DMS53 (cell line): ENCODE measurements around the gene CRLF2.
"Not testable (repeated sequence)": the region's sequence is repeated elsewhere in the genome, so short reads cannot be mapped to it uniquely, and the experiment has no call there.

Experiments used
- DNase-seq: peaks from one replicate; lab custom pipeline; 2025; lab: John Stamatoyannopoulos, UW

CRLF2 gene

DNA sequence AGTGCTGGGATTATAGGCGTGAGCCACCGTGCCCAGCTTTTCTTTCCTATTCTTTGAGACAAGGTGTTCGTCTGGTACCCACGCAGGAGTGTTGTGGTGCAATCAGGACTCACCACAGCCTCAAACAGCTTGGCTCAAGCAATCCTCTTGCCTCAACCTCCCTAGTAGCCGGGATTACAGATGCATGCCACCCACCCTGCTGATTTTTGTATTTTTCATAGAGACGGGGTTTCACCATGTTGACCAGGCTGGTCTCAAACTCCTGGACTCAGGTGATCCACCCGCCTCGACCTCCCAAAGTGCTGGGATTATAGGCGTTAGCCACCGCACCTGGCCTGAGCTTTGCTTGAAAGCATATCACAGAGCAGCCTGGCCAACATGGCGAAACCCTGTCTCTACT lies 1.5 kb upstream of the CRLF2 start:
- DNase-seq = no peak

DNA sequence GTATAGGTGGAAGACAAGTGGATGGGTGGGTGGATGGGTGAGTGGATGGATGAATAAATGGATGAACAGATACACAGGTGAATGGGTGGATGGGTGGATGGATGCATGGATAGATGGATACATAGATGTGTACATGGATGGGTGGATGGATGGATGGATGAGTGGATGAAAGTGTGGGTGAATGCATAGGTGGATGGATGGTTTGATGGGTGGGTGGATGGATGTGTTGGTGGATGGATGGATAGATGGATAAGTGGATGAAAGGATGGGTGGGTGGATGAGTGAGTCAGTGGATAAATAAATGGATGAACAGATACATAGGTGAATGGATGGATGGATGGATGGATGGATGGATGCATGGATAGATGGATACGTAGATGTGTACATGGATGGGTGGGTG lies 1.6 kb downstream of the CRLF2 start:
- no peak for DNase-seq

- DNase-seq = no peak
These were observed 4.9 kb downstream of the CRLF2 start for GRCh38 chrX:1207496-1208025.

DNA sequence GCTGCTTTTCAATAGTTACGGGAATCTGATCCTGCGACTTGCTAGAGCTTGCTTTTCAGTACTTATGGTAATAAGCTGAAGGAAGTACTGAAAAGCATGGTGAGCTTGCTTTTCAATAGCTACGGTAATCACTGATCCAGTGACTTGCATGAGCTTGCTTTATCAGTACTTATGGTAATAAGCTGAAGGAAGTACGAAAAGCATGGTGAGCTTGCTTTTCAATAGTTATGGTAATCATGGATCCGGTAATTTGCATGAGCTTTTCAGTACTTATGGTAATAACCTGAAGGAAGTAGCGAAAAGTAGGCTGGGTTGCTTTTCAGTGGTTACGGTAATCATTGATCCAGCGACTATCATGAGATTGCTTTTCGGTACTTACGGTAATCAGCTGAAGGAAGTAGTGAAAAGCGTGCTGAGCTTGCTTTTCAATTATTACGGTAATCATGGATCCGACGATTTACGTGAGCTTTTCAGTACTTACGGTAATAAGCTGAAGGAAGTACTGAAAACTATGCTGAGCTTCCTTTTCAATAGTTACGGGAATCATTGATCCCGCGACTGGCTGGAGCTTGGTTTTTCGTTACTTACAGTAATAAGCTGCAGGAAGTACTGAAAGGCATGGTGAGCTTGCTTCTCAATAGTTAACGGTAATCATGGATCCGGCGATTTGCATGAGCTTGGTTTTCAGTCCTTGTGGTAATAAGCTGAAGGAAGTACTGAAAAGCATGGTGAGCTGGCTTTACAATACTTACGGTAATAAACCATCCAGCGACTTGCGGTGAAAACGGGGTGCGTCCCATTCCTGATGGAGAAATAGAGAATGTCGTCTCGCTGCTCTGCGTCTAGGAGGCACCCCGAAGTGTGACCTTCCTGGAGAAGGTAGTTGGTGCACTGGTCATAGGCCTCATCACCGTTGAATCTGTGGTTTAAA lies 6.5 kb downstream of the CRLF2 start:
- no peak for DNase-seq

- no peak for DNase-seq
These were observed 10.2 kb downstream of the CRLF2 start for GRCh38 chrX:1202251-1202650.

- DNase-seq = no peak
These were observed 16.0 kb downstream of the CRLF2 start for GRCh38 chrX:1196436-1196835.

DNA sequence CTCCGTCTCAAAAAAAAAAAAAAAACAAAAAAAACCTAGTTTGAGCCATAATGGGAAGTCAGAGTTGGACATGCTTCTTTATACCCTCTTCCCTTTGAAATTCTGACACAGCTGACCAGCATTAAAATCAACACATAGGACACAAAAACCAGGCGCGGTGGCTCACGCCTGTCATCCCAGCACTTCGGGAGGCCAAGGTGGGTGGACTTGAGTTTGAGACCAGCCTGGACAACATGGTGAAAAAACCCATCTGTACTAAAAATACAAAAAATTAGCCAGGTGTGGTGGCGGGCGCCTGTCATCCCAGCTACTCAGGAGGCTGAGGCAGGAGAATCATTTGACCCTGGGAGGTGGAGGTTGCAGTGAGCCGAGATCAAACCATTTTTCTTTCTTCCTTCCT lies 20.3 kb downstream of the CRLF2 start:
- not testable (repeated sequence) for DNase-seq

- DNase-seq = no peak
These were observed 21.8 kb downstream of the CRLF2 start for GRCh38 chrX:1190596-1191145.

- DNase-seq = no peak
These were observed 26.9 kb downstream of the CRLF2 start for GRCh38 chrX:1185561-1185960.

DNA sequence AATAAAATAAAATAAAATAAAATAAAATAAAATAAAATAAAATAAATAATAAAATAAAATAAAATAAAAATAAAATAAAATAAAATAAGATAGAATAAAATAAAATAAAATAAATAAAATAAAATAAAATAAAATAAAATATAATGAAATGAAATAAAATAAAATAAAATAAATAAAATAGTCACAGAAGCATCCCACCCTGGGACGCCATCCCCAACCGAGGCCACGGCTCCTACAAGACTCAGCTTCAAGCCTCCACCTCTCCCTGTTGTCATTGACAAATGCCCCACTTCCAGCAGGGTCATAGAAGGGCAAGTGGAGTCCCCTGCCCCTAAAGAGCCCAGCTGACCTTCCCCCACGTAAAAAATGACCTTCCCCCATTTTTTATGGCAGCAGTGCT lies 30.2 kb downstream of the CRLF2 start:
- DNase-seq = no peak

DNA sequence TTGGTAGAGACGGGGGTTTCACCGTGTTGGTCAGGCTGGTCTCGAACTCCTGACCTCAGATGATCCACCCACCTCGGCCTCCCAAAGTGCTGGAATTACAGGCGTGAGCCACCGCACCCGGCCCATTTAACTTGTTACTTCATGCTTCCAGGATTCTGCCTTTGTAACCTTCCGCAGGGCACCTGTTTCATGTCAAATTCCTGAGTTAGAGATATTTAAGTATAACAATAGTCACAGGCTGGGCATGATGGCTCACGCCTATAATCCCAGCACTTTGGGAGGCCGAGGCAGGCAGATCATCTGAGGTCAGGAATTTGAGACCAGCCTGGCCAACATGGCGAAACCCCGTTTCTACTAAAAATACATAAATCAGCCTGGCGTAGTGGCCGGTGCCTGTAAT lies 30.8 kb downstream of the CRLF2 start:
- DNase-seq = not testable (repeated sequence)

DNA sequence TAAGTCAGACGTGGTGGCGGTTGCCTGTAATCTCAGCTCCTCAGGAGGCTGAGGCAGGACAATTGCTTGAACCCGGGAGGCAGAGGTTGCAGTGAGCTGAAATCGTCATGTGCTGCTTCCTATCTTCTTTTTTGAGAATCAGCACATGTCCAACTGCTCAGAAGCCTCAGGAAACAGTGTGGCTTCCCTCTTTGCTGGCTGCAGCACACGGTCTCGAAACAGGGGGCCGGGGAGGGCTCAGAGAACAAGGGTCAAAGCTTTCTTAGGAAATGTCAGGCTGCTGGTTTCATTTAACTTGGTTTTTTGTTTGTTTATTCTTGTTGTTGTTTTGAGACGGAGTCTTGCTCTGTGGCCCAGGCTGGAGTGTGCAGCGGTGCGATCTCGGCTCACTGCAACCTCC lies 31.3 kb downstream of the CRLF2 start:
- DNase-seq = no peak

GRCh38 chrX:1178580-1179057 lies 33.8 kb downstream of the CRLF2 start:
- no peak for DNase-seq

- not testable (repeated sequence) for DNase-seq
These were observed 35.7 kb downstream of the CRLF2 start for GRCh38 chrX:1176531-1177320.

GRCh38 chrX:1174609-1175545 lies 37.6 kb downstream of the CRLF2 start:
- DNase-seq = not testable (repeated sequence)

DNA sequence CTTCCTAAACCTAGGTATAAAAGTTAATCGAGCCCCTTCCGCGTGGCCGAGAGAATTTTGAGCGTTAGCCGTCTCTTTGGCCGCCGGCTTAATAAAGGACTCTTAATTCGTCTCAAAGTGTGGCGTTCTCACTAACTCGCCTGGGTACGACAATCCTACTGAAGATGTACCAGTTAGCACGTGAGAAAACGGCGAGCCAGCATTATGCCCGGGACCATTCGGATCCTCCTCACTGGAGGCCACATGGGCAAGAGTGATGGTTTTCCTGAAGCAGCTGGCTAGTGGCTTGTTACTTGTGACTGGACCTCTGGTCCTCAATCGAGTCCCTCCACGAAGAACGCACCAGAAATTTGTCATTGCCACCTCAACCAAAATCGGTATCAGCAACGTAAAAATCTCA lies 39.0 kb downstream of the CRLF2 start:
- DNase-seq = not testable (repeated sequence)

- DNase-seq = no peak
These were observed 40.0 kb downstream of the CRLF2 start for GRCh38 chrX:1172496-1172895.

DNA sequence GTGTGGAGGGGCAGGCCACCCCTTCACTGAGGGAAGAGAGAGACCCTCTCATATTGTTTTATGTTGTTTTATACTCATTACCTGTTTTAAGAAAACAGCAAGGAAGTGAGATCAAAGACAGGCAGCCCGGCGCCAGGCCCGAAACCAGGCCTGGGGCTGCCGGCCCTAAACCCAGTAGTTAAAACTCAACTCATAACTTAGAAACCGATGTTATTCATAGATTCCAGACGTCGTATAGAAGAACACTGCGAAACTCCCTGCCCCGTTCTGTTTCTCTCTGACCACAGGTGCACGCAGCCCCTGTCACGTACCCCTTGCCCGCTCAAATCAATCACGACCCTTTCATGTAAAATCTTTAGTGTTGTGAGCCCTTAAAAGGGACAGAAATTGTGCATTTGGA lies 40.5 kb downstream of the CRLF2 start:
- not testable (repeated sequence) for DNase-seq

- DNase-seq = no peak
These were observed 42.2 kb downstream of the CRLF2 start for GRCh38 chrX:1170243-1170642.

DNA sequence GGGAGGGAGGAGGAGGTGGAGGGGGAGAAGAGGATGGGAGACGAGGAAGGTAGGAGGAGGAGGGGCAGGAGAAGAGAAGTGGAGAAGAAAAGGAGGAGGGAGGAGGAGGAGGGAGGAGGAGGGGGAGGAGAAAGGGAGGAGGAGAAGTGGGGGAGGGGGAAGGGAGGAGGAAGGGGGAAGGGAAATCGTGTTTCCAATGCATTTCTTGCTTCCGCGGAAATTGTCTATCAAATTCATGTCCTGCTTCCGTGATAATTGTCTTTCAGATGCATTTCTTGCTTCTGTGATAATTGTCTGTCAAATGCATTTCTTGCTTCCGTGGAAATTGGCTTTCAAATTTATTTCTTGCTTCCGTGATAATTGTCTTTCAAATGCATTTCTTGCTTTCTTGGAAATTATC lies 43.3 kb downstream of the CRLF2 start:
- DNase-seq = no peak

DNA sequence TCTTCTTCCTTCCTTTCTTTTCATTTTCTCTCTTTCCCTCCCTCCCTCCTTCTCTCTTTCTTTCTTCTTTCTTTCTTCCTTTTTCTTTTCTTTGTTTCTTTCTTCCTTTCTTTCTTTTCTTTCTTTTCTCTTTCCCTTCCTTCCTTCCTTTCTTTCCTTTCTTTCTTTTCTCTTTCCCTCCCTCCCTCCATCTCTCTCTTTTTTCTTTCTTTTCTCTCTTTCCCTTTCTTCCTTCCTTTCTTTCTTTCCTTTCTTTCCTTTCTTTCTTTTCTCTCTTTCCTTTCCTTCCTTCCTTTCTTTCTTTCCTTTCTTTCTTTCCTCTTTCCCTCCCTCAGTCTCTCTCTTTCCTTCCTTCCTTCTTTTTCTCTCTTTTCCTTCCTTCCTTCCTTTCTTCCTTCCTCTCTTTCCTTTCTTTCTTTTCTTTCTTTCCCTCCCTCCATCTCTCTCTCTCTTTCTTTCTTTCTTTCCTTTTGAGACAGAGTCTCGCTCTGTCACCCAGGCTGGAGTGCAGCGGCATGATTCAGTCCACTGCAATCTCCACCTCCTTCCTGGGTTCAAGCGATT lies 44.4 kb downstream of the CRLF2 start:
- no peak for DNase-seq
